K562 (cell line): ENCODE measurements around the gene NDUFA5. TPM values are rescaled to one million over a fixed set of nuclear protein-coding genes. Genes with fewer than 3 reads are reported as not detected.

ENCODE experiments used
- CREM ChIP-seq: IDR thresholded peaks from 2 replicates; pipeline ENCODE4 v1.6.1; 2014; ENCODE audit warnings: antibody characterized with exemption, low read depth
- ILF3 ChIP-seq: fragments of 450-650 bp; IDR thresholded peaks from 2 replicates; pipeline ENCODE4 v1.6.1; 2018; ENCODE audit warnings: antibody characterized with exemption, mild to moderate bottlenecking, moderate library complexity, borderline replicate concordance
- SMAD1 ChIP-seq: fragments of 150-350 bp; IDR thresholded peaks from 2 replicates; pipeline ENCODE4 v1.6.1; 2014; ENCODE audit warnings: low read length, low read depth; ENCODE audit not compliant: partially characterized antibody
- ZNF253 ChIP-seq: fragments of 250-450 bp; sonication (Bioruptor Pico); conservative IDR thresholded peaks from 2 replicates; pipeline ENCODE4 v1.6.1; 2021; ENCODE audit warnings: mild to moderate bottlenecking
- ZNF695 ChIP-seq: fragments of 450-650 bp; formaldehyde crosslinking; IDR thresholded peaks from 2 replicates; pipeline ENCODE4 v1.4.0; 2020; ENCODE audit warnings: mild to moderate bottlenecking, moderate library complexity
- polyA plus RNA-seq, 8 experiments: library from polyadenylated mRNA; depleted of rRNA in 4 of 8; stranded (reverse) in 5 of 8; unstranded in 3 of 8; fragments of >200 nt; fragmentation: Nextera tagmentation in 2 of 8; fragmentation: Illumina TruSeq in 1 of 8; extraction: Ambion mirVana in 2 of 8; extraction: Trizol in 1 of 8; gene quantifications; 2 replicates each; pipeline versions ENCODE4 v1.2.1 to v1.2.3, GENCODE V29; 2011 to 2014; ENCODE audit warnings: inconsistent platforms in 1 of 8, missing spikeins in 1 of 8
- total RNA-seq, 7 experiments: library from RNA; depleted of rRNA in 6 of 7; stranded (reverse); fragments of >200 nt in 6 of 7; fragmentation: Illumina TruSeq in 2 of 7; extraction: Trizol in 2 of 7; gene quantifications; 2 replicates each; pipeline versions ENCODE4 v1.2.1 to v1.2.3, GENCODE V29; 2011 to 2021; ENCODE audit warnings: low replicate concordance in 1 of 7
- TF ChIP-seq, protein P1 (sequence below): fragments of 200-600 bp; sonication (generic); IDR thresholded peaks from one replicate; pipeline ENCODE4 v1.6.1; 2012; ENCODE audit warnings: mild to moderate bottlenecking, low read depth, low read length, inconsistent platforms
- TF ChIP-seq, protein P2 (sequence below): fragments of 200-400 bp; formaldehyde crosslinking; IDR thresholded peaks from 2 replicates; pipeline ENCODE4 v1.6.1; 2017; ENCODE audit warnings: mild to moderate bottlenecking, low read depth, low read length, moderate library complexity
- TF ChIP-seq, protein P3 (sequence below), 3 experiments: IDR thresholded peaks in 2 of 3; conservative IDR thresholded peaks in 1 of 3; 2 replicates each; pipeline ENCODE4 v1.5.1; 2011 to 2012; ENCODE audit warnings: low read length in 3 of 3, mild to moderate bottlenecking in 3 of 3, control low read depth in 2 of 3, improper control_type of control experiment in 1 of 3, inconsistent platforms in 1 of 3, low read depth in 1 of 3, mixed read lengths in 1 of 3, moderate library complexity in 1 of 3; ENCODE audit not compliant: insufficient read depth in 2 of 3
- TF ChIP-seq, protein P4 (sequence below): fragments of 250-450 bp; sonication (Bioruptor Pico); IDR thresholded peaks from 2 replicates; pipeline ENCODE4 v1.8.0; 2021; ENCODE audit warnings: mild to moderate bottlenecking, moderate library complexity

The NDUFA5 gene
- total and polyA plus RNA-seq, 9 of the 15 experiments (the other 6 are each of a cell fraction or from before 2014, with no cell fraction given): 155 to 677 (median 269) TPM

DNA sequence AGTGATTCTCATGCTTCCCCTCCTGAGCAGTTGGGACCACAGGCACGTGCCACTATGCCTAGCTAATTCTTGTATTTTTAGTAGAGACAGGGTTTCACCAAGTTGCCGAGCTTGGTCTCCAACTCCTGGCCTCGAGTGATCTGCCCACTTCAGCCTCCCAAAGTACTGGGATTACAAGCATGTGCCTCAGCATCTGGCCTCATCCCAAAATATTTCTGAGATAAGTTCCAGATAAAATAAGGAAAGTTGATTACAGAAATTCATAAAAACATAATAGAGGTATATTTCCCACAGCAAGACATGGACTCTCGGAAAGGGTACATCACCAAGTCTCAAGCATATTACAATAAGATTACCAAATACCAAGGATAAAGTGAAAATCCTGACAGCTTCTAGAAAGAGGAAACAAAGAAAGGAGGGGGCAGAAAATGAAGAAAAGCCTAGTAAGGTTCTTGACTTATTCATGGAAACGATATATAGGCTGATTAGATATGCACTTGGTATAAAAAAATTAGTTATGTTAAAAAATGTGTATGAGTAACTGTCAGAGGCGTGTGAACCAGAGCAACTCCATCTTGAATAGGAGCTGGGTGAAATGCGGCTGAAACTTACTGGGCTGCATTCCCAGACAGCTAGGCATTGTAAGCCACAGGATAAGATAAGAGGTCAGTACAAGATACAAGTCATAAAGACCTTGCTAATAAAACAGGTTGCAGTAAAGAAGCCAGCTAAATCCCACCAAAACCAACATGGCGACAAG is 58.2 kb downstream of the NDUFA5 start (continued):
- TF ChIP-seq, protein P1, sequence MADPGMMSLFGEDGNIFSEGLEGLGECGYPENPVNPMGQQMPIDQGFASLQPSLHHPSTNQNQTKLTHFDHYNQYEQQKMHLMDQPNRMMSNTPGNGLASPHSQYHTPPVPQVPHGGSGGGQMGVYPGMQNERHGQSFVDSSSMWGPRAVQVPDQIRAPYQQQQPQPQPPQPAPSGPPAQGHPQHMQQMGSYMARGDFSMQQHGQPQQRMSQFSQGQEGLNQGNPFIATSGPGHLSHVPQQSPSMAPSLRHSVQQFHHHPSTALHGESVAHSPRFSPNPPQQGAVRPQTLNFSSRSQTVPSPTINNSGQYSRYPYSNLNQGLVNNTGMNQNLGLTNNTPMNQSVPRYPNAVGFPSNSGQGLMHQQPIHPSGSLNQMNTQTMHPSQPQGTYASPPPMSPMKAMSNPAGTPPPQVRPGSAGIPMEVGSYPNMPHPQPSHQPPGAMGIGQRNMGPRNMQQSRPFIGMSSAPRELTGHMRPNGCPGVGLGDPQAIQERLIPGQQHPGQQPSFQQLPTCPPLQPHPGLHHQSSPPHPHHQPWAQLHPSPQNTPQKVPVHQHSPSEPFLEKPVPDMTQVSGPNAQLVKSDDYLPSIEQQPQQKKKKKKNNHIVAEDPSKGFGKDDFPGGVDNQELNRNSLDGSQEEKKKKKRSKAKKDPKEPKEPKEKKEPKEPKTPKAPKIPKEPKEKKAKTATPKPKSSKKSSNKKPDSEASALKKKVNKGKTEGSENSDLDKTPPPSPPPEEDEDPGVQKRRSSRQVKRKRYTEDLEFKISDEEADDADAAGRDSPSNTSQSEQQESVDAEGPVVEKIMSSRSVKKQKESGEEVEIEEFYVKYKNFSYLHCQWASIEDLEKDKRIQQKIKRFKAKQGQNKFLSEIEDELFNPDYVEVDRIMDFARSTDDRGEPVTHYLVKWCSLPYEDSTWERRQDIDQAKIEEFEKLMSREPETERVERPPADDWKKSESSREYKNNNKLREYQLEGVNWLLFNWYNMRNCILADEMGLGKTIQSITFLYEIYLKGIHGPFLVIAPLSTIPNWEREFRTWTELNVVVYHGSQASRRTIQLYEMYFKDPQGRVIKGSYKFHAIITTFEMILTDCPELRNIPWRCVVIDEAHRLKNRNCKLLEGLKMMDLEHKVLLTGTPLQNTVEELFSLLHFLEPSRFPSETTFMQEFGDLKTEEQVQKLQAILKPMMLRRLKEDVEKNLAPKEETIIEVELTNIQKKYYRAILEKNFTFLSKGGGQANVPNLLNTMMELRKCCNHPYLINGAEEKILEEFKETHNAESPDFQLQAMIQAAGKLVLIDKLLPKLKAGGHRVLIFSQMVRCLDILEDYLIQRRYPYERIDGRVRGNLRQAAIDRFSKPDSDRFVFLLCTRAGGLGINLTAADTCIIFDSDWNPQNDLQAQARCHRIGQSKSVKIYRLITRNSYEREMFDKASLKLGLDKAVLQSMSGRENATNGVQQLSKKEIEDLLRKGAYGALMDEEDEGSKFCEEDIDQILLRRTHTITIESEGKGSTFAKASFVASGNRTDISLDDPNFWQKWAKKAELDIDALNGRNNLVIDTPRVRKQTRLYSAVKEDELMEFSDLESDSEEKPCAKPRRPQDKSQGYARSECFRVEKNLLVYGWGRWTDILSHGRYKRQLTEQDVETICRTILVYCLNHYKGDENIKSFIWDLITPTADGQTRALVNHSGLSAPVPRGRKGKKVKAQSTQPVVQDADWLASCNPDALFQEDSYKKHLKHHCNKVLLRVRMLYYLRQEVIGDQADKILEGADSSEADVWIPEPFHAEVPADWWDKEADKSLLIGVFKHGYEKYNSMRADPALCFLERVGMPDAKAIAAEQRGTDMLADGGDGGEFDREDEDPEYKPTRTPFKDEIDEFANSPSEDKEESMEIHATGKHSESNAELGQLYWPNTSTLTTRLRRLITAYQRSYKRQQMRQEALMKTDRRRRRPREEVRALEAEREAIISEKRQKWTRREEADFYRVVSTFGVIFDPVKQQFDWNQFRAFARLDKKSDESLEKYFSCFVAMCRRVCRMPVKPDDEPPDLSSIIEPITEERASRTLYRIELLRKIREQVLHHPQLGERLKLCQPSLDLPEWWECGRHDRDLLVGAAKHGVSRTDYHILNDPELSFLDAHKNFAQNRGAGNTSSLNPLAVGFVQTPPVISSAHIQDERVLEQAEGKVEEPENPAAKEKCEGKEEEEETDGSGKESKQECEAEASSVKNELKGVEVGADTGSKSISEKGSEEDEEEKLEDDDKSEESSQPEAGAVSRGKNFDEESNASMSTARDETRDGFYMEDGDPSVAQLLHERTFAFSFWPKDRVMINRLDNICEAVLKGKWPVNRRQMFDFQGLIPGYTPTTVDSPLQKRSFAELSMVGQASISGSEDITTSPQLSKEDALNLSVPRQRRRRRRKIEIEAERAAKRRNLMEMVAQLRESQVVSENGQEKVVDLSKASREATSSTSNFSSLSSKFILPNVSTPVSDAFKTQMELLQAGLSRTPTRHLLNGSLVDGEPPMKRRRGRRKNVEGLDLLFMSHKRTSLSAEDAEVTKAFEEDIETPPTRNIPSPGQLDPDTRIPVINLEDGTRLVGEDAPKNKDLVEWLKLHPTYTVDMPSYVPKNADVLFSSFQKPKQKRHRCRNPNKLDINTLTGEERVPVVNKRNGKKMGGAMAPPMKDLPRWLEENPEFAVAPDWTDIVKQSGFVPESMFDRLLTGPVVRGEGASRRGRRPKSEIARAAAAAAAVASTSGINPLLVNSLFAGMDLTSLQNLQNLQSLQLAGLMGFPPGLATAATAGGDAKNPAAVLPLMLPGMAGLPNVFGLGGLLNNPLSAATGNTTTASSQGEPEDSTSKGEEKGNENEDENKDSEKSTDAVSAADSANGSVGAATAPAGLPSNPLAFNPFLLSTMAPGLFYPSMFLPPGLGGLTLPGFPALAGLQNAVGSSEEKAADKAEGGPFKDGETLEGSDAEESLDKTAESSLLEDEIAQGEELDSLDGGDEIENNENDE: no peak
- TF ChIP-seq CREM: no peak
- TF ChIP-seq SMAD1: no peak
- TF ChIP-seq, protein P2, sequence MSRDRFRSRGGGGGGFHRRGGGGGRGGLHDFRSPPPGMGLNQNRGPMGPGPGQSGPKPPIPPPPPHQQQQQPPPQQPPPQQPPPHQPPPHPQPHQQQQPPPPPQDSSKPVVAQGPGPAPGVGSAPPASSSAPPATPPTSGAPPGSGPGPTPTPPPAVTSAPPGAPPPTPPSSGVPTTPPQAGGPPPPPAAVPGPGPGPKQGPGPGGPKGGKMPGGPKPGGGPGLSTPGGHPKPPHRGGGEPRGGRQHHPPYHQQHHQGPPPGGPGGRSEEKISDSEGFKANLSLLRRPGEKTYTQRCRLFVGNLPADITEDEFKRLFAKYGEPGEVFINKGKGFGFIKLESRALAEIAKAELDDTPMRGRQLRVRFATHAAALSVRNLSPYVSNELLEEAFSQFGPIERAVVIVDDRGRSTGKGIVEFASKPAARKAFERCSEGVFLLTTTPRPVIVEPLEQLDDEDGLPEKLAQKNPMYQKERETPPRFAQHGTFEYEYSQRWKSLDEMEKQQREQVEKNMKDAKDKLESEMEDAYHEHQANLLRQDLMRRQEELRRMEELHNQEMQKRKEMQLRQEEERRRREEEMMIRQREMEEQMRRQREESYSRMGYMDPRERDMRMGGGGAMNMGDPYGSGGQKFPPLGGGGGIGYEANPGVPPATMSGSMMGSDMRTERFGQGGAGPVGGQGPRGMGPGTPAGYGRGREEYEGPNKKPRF: no peak
- TF ChIP-seq ZNF253 (CRISPR knock-in tag): 0 out of 2 replicates have a peak, but pooled peaks have one; percentile 70
- no peak for TF ChIP-seq ILF3
- TF ChIP-seq, protein P3, sequence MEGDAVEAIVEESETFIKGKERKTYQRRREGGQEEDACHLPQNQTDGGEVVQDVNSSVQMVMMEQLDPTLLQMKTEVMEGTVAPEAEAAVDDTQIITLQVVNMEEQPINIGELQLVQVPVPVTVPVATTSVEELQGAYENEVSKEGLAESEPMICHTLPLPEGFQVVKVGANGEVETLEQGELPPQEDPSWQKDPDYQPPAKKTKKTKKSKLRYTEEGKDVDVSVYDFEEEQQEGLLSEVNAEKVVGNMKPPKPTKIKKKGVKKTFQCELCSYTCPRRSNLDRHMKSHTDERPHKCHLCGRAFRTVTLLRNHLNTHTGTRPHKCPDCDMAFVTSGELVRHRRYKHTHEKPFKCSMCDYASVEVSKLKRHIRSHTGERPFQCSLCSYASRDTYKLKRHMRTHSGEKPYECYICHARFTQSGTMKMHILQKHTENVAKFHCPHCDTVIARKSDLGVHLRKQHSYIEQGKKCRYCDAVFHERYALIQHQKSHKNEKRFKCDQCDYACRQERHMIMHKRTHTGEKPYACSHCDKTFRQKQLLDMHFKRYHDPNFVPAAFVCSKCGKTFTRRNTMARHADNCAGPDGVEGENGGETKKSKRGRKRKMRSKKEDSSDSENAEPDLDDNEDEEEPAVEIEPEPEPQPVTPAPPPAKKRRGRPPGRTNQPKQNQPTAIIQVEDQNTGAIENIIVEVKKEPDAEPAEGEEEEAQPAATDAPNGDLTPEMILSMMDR (IDR thresholded peaks at IDR 0.05 in 2 of 3, conservative IDR thresholded peaks at IDR 0.05 in 1 of 3; ENCODE audit: insufficient read depth in 2 of 3, low read depth in 1 of 3, low read length in 3 of 3): no peak
- no peak for TF ChIP-seq ZNF695 (CRISPR knock-in tag)
- TF ChIP-seq, protein P4, sequence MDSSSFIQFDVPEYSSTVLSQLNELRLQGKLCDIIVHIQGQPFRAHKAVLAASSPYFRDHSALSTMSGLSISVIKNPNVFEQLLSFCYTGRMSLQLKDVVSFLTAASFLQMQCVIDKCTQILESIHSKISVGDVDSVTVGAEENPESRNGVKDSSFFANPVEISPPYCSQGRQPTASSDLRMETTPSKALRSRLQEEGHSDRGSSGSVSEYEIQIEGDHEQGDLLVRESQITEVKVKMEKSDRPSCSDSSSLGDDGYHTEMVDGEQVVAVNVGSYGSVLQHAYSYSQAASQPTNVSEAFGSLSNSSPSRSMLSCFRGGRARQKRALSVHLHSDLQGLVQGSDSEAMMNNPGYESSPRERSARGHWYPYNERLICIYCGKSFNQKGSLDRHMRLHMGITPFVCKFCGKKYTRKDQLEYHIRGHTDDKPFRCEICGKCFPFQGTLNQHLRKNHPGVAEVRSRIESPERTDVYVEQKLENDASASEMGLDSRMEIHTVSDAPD: peak; percentile 83
